HG03064 (cell line): Measurements from ENCODE around the gene ACBD6.

Experiments used
- ATAC-seq: cut with Tn5 transposase; IDR thresholded peaks from one replicate; pipeline ENCODE4 v1.9.1; 2021; ENCODE audit warnings: low read depth; ENCODE audit not compliant: unreplicated experiment

ACBD6 gene

GRCh38 chr1:180380259-180381183 lies 121.9 kb downstream of the ACBD6 start:
- ATAC-seq = no peak

DNA sequence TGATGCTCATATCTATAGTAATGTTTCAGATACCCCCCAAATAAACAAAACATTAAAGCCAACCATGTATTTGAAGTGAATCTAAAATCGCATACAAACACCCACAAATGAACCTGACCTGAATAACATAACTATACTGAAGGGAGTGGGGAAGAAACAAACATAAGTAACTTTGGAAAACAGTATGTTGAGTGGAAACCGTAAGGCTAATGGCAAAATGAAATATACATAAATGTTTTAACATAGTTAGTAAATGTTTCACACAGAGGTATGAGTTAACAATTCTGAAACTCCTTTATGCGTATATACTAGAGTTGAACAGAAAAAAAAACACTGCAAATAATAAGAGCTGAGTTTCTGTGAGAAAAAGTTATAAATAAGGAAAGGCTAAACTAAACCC lies 125.6 kb downstream of the ACBD6 start:
- no peak for ATAC-seq

DNA sequence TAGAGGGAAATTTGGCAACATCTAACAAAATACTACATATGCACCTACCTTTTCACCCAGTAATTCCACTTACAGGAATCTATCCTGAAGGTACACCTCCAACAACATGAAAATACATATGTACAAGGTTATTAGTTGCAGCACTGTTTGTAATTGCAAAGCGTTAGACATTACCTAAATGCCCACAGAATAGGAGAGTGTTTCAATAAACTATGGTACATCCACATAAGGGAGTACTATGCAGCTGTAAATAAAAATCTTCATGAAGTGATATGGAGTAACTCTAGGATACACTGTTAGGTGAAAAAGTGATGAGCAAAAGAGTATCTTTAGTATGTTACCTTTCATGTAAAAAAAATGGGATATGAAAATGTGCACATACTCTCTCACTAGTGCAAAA lies 126.1 kb downstream of the ACBD6 start:
- ATAC-seq = no peak

GRCh38 chr1:180372728-180373127 lies 129.6 kb downstream of the ACBD6 start:
- ATAC-seq = no peak

DNA sequence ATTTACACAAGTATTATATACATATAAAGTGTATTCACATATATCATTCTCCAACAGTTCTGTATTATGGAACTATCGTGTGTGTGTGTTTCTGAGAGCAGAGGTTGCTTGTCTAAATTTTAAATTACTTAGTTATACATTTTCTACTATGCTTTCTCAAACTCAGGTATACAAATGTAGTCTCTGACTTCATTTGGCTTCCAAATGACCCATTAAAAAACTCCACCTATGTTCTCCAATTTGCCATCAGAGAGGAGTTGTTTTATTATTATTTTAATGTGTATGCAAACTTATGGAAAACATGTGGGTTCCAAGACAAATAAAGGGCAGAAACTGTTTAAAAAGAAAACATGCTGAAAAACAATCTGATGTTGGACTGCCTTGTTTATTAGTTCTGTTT lies 131.8 kb downstream of the ACBD6 start:
- no peak for ATAC-seq

- ATAC-seq = no peak
Observed at GRCh38 chr1:180370188-180370587, 132.2 kb downstream of the ACBD6 start.

GRCh38 chr1:180369061-180369460 lies 133.3 kb downstream of the ACBD6 start:
- ATAC-seq = no peak

GRCh38 chr1:180366371-180367068 lies 135.9 kb downstream of the ACBD6 start:
- ATAC-seq = no peak

DNA sequence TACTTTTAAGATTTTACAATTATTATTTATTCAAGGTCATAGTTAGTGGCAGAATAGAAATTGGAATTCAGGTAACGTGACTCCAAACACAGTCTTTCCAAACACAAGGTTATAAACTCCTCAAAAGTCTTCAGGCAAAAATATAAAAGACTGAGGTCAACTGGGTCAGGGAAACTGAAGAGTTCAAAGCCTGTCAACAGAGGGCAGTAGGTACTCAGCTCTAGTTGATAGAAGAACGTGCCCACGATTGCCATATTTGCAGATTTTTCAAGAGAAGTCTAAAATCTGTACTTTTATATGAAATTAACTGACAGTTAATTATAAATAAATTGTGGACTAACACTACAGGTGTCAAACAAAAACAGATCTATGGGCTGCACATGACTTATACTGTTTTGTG lies 137.3 kb downstream of the ACBD6 start:
- no peak for ATAC-seq

- no peak for ATAC-seq
Observed at GRCh38 chr1:180363246-180363995, 139.0 kb downstream of the ACBD6 start.

DNA sequence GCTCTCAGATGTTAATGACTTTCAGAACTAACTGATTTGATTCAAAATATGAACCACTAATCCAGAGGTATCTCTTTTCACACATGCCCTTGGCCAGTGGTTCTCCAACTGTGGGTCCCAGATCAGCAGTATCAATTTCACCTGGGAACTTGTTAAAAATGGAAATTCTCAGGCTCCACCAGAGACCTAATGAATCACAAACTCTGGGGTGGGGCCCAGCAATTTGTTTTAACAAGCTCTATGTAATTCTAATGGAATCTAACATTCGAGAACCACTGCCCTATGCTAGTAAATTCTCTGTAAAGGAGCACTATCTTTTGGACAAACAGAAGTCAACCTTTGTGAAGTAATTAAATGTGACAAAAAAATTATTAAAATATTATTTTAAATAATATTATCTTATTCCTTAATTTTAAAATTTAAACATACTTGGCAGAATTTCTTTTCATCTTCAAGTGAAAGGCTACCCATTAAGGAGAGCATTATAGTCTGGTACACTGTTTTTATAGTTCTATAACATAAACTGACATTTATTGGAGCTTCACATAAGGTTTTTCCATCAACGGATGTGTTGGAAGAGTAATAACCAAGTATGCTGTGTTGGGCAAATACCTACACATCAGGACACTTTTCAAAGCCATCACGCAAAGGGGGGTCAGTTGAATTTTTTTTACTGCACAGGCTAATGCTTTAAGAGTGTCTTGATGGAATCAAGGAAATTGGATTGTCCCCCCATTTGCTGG lies 141.9 kb downstream of the ACBD6 start:
- no peak for ATAC-seq

GRCh38 chr1:180358649-180359048 lies 143.7 kb downstream of the ACBD6 start:
- no peak for ATAC-seq

DNA sequence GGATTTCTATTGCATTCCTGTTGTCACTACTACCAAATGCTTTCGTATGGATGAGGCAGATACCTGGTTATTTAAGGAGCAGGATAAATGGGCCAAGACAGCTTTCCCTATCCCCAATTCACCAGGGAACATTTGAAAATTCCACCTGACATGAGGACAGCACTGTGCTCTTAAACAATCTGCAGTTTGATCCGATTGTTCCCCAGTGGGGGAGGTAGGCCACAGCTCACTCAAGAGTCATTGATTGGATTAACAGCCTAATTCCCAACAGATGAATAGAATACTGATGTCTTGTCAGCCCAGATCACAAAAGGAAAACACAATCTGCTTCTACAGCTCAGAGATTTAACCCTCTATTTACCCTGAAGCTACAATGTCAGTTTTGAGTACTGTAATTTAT lies 148.4 kb downstream of the ACBD6 start:
- no peak for ATAC-seq

- ATAC-seq = no peak
Observed at GRCh38 chr1:180352588-180352987, 149.8 kb downstream of the ACBD6 start.

DNA sequence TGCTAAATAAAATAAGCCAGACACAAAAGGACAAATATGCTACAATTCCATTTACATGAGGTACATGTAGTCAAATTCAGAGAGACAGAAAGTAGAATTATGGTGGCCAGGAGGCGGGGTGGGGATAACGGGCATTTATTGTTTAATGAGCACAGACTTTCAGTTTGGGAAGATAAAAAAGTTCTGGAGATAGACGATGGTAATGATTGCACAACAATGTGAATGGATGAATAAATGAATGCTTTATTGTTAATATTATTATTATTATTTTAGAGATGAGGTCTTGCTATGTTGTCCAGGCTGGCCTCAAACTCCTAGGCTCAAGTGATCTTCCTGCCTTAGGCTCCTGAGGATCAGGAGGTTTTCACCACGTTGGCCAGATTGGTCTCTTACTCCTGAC lies 150.4 kb downstream of the ACBD6 start:
- ATAC-seq = no peak

- no peak for ATAC-seq
Observed at GRCh38 chr1:180345148-180345547, 157.2 kb downstream of the ACBD6 start.

DNA sequence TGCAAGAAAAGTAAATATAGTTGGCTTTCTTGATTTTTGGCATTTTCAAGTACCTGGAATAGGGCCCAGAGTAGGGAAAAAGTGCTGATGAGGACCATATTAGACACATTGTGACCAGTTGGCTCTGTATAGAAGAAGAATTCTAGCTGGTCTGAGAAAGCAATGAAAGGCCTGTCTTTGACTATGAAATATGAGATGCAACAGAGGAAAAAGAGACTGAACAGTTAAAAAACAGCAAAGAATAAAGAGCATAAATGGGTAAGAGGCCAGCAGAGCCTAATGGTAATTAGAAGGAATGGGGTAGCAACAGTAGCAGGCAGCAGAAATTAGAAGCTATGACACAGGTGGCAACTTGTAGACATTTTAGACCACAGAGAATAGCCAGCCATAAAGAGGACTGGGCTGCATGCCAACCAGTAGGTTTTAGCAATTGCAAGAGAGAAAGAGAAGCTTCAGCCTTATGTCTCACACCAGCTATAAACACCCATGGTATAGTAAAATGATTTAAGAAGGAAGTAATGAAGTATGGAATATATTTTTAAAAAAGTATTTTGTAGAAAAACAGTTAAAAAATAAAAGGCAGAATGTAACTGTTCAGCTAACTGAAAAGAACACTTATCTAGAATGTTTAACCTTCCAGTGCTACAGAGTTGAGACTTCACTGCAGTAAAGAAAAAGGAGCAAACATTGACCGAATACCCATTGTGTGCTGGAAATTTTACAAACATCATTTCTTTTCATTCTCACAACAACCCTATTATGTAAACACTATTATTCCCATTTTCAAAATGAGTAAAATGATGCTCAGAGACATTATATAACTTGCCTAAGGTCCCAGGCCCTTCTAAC lies 158.2 kb downstream of the ACBD6 start:
- ATAC-seq = peak; percentile 66

DNA sequence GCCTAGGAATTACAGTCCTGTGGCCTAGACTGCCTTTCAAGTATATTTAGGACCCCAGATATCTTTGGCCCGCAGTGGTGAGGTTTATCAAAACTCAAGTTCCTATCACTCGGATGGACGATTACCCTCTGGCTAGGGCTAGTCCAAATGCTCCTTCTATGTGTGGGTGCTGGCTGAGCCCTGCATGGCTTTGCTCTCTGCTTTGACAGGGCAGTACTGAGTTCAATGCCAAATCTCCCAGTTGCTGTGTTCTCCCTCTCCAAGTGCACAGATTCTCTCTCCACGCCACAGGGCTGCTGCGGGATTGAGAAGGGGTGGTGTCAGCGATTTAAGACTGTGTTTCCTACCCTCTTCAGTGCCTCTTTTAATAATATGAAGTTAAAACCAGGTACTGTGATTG lies 175.3 kb downstream of the ACBD6 start:
- ATAC-seq = no peak

DNA sequence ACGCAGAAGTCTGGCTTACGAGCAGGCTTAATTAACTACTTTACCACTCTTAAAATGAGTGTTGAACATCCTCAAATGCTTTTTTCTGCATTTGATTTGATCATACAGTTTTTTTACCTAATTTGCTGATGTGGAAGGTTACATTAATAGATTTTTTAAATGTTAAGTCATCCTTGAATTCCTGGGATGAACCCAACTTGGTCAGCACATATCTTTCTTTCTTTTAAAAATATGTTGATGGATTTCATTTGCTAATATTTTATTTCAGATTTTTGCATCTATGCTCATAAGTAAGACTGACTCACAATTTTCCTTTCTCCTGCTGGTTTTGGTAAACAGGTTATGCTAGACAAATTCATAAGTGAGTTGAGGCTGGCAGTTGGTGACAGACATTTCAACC lies 189.5 kb downstream of the ACBD6 start:
- ATAC-seq = no peak
